ENCODE results near the gene LRRC41.

LRRC41 gene

DNA sequence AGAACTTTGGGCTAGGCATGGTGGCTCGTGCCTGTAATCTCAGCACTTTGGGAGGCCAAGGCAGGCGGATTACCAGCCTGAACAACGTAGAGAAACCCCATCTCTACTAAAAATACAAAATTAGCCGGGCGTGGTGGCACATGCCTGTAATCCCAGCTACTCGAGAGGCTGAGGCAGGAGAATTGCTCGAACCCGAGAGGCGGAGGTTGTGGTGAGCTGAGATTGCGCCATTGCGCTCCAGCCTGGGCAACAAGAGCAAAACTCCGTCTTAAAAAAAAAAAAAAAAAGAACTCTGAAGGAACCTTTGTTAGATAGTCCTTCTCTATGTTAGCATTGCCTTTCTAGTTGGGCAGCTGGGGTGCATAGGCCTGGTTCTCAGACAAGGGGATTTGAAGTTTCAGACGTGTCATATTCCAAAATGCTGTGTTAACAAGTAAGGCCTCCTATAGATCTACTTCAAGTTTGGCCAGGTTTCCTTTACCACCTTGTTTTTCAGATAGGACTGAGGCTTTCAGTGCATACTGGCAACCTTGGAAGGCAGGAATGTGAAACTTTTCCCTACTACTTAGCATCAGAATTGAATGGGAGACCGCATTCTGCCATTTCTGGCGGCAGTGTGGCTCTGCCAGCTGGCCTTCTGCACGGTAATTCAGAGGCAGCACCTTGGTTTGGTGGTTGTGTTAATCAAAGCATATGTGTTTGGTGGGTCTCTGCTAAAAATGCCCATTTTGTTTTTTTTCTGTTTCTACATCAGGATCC lies 6.2 kb upstream of the LRRC41 start:
- H3K27ac Mint-ChIP-seq = no peak overlapping the region
- H3K36me3 Mint-ChIP-seq (ENCODE audit: low read depth) = peaks cover 94% of the 10 kb centered on the region
- no peak overlapping the region for H3K4me3 Mint-ChIP-seq
- H3K9me3 Mint-ChIP-seq = no peaks in the 10 kb centered on the region
- no peaks in the 10 kb centered on the region for H3K27me3 Mint-ChIP-seq
- DNase-seq = no peak
- H3K4me1 Mint-ChIP-seq (ENCODE audit: low read depth) = peaks cover 38% of the 10 kb centered on the region

DNA sequence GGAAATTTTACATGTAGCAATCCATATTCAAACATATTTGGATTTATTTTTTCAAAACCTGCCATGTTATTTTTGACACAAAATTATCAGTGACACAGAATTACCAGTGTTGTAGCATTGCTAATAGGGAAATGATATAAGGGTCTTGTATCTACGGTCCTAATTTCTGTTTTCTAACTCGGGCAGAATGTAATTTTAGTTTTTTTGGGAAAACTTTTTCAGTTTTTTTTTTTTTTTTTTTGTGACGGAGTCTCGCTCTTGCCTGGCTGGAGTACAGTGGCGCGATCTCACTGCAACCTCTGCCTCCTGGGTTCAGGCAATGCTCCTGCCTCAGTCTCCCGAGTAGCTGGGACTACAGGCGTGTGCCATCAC lies 2.7 kb upstream of the LRRC41 start:
- Mint-ChIP-seq H3K9me3 (no peaks in the 10 kb centered on the region), H3K4me1 (ENCODE audit: low read depth) (peaks cover 45% of the 10 kb centered on the region), H3K36me3 (ENCODE audit: low read depth) (peaks cover 89% of the 10 kb centered on the region), H3K4me3 (peak overlapping the region; percentile 99), H3K27me3 (no peaks in the 10 kb centered on the region), H3K27ac (peak overlapping the region; percentile 29)
- DNase-seq = no peak

DNA sequence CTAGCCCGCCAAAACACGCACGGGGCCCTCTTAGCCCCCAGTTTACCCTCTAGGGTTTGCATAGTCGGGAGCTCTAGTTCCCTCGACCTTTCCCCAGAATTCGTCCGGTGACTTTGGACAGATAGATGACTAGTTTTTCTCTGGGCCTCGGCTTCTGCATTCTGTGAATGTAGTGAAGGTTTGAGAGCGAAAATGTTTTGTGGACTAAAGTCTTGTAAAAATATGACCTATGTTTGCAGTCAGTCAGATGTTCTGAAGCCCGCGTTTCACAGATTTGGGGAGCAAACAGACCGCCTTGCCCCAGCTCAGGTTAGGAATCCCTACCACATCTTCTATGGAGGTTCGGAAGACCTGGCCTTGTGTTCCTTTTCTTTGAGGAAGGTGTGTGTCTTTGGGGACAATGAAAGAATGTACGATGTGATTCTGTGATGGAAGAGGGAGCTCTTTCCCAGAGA lies 483 bp upstream of the LRRC41 start:
- Mint-ChIP-seq H3K4me1 (ENCODE audit: low read depth) (peaks cover 57% of the 10 kb centered on the region), H3K4me3 (peak overlapping the region; percentile 99), H3K27me3 (no peaks in the 10 kb centered on the region), H3K9me3 (no peaks in the 10 kb centered on the region), H3K27ac (peak overlapping the region; percentile 99), H3K36me3 (ENCODE audit: low read depth) (peaks cover 73% of the 10 kb centered on the region)
- no peak for DNase-seq

DNA sequence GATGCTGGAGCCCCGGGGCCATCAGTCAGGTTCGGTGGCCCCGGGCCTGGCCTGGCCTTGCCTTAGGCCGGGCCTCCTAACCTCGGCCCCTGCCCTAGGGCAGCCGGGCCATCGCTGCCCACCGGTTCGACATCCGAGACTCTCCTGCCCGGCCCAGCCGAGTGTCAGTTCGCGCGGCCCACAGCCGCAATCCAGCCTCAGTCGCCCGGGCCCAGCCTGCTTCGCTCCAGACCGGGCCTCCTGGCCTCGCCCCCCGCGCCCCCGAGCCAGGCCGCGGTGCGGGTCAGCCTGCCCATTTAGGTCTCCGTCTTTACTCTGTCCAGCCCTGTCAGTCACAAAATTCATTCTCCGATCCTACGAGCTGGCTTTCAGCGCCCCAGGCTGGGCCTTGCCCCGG lies 777 bp downstream of the LRRC41 start:
- Mint-ChIP-seq H3K9me3 (no peaks in the 10 kb centered on the region), H3K27ac (peak overlapping the region; percentile 99), H3K36me3 (ENCODE audit: low read depth) (peaks cover 71% of the 10 kb centered on the region)

GRCh38 chr1:46301808-46302640 lies 1.4 kb downstream of the LRRC41 start:
- Mint-ChIP-seq H3K4me3 (peak overlapping the region; percentile 99), H3K27ac (peak overlapping the region; percentile 99), H3K27me3 (no peaks in the 10 kb centered on the region), H3K4me1 (ENCODE audit: low read depth) (peaks cover 41% of the 10 kb centered on the region), H3K9me3 (no peaks in the 10 kb centered on the region), H3K36me3 (ENCODE audit: low read depth) (peaks cover 71% of the 10 kb centered on the region)
- DNase-seq = peak; percentile 71

More for the DNA sequence above, 777 bp downstream of the LRRC41 start:
- Mint-ChIP-seq H3K4me3 (peak overlapping the region; percentile 99), H3K4me1 (ENCODE audit: low read depth) (peaks cover 46% of the 10 kb centered on the region), H3K27me3 (no peaks in the 10 kb centered on the region)
- no peak for DNase-seq

DNA sequence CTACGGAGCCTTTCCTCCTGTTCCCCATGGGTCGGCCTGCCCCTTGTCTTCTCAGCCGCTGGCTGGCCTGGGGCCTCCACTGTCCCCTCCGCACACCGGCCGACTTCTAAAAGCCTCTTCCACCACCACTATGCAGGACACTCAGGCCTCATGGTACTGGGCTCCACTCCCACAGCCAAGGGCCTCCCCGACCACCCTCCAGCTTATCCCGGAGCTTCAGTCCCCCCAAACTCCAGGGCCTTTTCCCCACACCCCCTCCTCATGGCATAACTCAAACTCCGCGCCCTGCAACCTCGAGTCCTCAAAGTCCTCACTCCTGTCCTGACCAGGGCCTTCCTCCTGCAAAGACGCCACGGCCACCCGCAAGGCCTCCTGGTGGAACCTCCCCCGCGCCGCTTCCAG lies 2.0 kb downstream of the LRRC41 start:
- Mint-ChIP-seq H3K9me3 (no peaks in the 10 kb centered on the region), H3K4me1 (ENCODE audit: low read depth) (peaks cover 34% of the 10 kb centered on the region), H3K27ac (peak overlapping the region; percentile 99), H3K27me3 (no peaks in the 10 kb centered on the region), H3K4me3 (peak overlapping the region; percentile 99), H3K36me3 (ENCODE audit: low read depth) (peaks cover 71% of the 10 kb centered on the region)
- no peak for DNase-seq

DNA sequence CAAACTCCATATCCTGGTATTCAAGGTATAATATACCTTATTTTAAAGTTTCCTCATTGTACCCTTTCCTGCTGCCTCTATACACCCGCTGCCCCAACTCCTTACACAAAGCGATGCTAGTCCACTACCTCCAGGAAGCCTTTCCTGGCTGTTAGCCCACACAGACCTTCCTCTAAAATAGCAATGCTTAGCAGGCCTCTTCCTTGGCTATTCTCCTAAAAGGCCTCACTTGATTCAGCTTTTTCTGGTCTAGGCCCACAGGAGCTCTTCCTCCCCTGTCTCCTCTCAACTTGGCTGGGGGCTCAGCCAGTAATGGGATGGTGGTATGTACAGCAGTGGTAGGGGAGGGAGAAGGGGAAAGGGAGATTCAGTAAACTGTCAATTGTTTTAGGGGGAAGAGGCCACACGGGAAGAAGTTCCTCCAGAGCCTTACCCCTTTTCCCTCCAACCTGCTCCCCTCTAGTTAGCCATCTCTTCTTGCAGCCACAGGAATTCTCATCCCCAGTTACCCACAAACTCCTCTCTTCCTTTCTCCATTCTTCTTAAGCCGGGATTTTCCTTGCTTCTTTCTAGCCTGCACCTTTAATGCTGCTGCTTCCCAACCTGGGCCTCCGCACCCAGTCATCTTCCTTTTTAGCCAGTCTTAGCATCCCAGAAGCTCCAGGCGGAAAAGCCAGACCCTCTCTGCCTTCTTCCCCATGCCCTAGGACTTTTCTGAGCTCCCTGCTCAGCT lies 2.6 kb downstream of the LRRC41 start:
- H3K27me3 Mint-ChIP-seq = no peaks in the 10 kb centered on the region
- no peak for DNase-seq

GRCh38 chr1:46298387-46298786 lies 5.0 kb downstream of the LRRC41 start:
- Mint-ChIP-seq H3K9me3 (no peaks in the 10 kb centered on the region), H3K36me3 (ENCODE audit: low read depth) (peaks cover 64% of the 10 kb centered on the region)

More for the DNA sequence above, 2.6 kb downstream of the LRRC41 start:
- H3K27ac Mint-ChIP-seq = peak overlapping the region; percentile 99
- H3K4me1 Mint-ChIP-seq (ENCODE audit: low read depth) = peaks cover 29% of the 10 kb centered on the region
- H3K36me3 Mint-ChIP-seq (ENCODE audit: low read depth) = peaks cover 71% of the 10 kb centered on the region
- peak overlapping the region; percentile 99 for H3K4me3 Mint-ChIP-seq
- no peaks in the 10 kb centered on the region for H3K9me3 Mint-ChIP-seq

DNA sequence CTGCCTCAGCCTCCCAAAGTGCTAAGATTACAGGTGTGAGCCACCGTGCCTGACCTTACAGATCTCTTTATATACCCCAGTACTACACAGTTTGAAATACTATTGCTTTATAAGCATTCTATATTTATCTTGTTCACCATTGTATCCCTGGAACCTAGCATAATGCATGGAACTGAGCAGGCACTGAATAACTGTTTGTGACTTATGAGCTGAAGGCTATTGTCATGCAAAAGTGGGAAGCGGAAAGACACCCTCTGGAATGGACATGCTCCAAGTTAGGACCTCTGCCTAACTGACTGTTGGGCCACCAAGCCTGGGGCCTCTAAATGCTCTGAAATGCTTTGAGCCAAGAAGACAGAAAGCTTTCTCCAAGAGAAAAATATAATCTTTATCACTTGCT lies 8.1 kb downstream of the LRRC41 start:
- peaks cover 5% of the 10 kb centered on the region for H3K4me1 Mint-ChIP-seq (ENCODE audit: low read depth)
- no peak overlapping the region for H3K27ac Mint-ChIP-seq
- peaks cover 59% of the 10 kb centered on the region for H3K36me3 Mint-ChIP-seq (ENCODE audit: low read depth)
- no peak for DNase-seq
- no peaks in the 10 kb centered on the region for H3K27me3 Mint-ChIP-seq
- H3K9me3 Mint-ChIP-seq = no peaks in the 10 kb centered on the region
- H3K4me3 Mint-ChIP-seq = no peak overlapping the region

More at GRCh38 chr1:46298387-46298786, 5.0 kb downstream of the LRRC41 start:
- H3K27ac Mint-ChIP-seq = no peak overlapping the region
- DNase-seq = no peak
- no peak overlapping the region for H3K4me3 Mint-ChIP-seq
- H3K4me1 Mint-ChIP-seq (ENCODE audit: low read depth) = peaks cover 18% of the 10 kb centered on the region
- H3K27me3 Mint-ChIP-seq = no peaks in the 10 kb centered on the region

GRCh38 chr1:46289976-46290375 lies 13.4 kb downstream of the LRRC41 start:
- Mint-ChIP-seq H3K9me3 (no peaks in the 10 kb centered on the region), H3K27me3 (no peaks in the 10 kb centered on the region), H3K4me3 (no peak overlapping the region), H3K36me3 (ENCODE audit: low read depth) (peaks cover 65% of the 10 kb centered on the region), H3K4me1 (ENCODE audit: low read depth) (peaks cover 20% of the 10 kb centered on the region), H3K27ac (peak overlapping the region; percentile 6)
- DNase-seq = no peak

DNA sequence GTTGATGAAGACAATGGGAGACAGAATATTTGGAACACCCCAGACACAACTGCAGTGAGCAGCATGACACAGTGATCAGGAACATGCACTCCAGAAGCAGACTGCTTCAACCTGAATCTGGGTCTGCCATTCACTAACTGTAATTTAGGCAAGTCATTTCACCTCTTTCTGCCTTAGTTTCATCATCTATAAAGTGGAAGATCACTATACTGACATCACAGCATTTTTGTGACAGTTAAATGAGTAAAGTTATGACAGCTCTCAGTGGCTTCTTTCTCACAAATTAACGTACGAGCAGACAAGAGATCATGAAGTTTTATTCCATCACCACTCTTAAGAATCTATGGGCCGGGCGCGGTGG lies 14.3 kb downstream of the LRRC41 start:
- no peaks in the 10 kb centered on the region for H3K9me3 Mint-ChIP-seq
- DNase-seq = no peak
- no peak overlapping the region for H3K4me3 Mint-ChIP-seq
- peaks cover 21% of the 10 kb centered on the region for H3K4me1 Mint-ChIP-seq (ENCODE audit: low read depth)
- H3K27ac Mint-ChIP-seq = peak overlapping the region; percentile 50
- no peaks in the 10 kb centered on the region for H3K27me3 Mint-ChIP-seq
- H3K36me3 Mint-ChIP-seq (ENCODE audit: low read depth) = peaks cover 70% of the 10 kb centered on the region

DNA sequence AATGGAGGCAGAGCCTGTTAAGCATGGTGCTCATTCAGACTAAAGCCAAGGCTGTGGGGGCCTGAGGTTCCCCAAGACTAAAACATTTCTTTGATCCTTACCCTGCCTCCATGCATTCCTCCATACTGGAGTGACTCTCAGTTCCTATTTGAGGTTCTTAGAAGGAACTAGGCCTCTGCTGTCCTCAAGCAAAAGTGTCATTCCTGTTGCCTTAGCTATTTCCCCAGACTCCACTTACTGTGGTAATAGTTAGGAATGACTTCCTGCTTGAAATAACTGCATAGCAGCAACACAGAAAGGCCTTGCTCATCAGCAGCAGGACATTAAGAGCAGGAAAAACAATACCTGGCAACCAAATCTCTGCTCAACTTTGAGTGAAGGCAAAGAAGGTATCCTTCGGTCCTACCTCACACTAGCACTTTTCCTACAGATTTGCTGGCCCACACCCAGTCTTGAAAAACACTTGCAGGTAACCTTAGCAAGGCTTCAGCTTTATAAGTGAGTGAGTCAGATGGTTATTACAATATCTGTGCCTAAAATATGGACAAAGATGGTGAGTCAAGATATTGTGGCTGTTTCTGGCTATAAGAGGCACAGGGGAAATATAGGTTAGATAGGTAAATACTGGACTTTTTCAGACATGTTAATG lies 14.8 kb downstream of the LRRC41 start:
- H3K27me3 Mint-ChIP-seq = no peaks in the 10 kb centered on the region
- peak overlapping the region; percentile 50 for H3K27ac Mint-ChIP-seq
- DNase-seq = no peak
- H3K9me3 Mint-ChIP-seq = no peaks in the 10 kb centered on the region
- H3K36me3 Mint-ChIP-seq (ENCODE audit: low read depth) = peaks cover 73% of the 10 kb centered on the region
- peaks cover 21% of the 10 kb centered on the region for H3K4me1 Mint-ChIP-seq (ENCODE audit: low read depth)
- H3K4me3 Mint-ChIP-seq = no peak overlapping the region

GRCh38 chr1:46285730-46286477 lies 17.5 kb downstream of the LRRC41 start:
- Mint-ChIP-seq H3K9me3 (no peaks in the 10 kb centered on the region), H3K4me1 (ENCODE audit: low read depth) (peaks cover 21% of the 10 kb centered on the region), H3K27ac (peak overlapping the region; percentile 89), H3K4me3 (no peak overlapping the region), H3K36me3 (ENCODE audit: low read depth) (peaks cover 82% of the 10 kb centered on the region), H3K27me3 (no peaks in the 10 kb centered on the region)
- peak; percentile 59 for DNase-seq

Measured in activated T-cell treated with anti-CD3 and anti-CD28 coated beads, Interleukin-2, amount 50 U/mL, for 24 hours (primary cell).